SIG-M5 (cell line): Measurements from ENCODE around the gene BPIFA1.

Experiments used
- DNase-seq: peaks from one replicate; lab custom pipeline; 2025; lab: John Stamatoyannopoulos, UW

The BPIFA1 gene

GRCh38 chr20:33235696-33236095, at the start of gene BPIFA1:
Gene BPIFA1 (plus strand): TSS chr20:33235996. CDS start chr20:33237712, 1,716 bp downstream.
- no peak for DNase-seq

- no peak for DNase-seq
Observed at GRCh38 chr20:33187491-33187890, 48.3 kb upstream of the BPIFA1 start.

DNA sequence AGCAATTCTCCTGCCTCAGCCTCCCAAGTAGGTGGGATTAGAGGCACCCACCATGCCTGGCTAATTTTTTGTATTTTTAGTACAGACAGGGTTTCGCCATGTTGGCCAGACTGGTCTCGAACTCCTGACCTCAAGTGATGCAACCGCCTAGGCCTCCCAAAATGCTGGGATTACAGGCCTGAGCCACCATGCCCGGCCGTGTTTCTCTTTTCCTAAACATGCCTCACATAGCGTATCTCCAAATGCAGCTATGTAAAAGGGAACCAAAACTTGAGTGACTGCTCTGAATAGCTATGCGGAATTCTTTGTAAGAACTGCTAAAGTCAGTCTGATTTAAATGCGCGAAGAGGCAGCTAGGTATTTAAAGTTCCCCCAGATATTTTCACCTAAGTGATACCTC, 47.4 kb upstream of the BPIFA1 start:
- no peak for DNase-seq

DNA sequence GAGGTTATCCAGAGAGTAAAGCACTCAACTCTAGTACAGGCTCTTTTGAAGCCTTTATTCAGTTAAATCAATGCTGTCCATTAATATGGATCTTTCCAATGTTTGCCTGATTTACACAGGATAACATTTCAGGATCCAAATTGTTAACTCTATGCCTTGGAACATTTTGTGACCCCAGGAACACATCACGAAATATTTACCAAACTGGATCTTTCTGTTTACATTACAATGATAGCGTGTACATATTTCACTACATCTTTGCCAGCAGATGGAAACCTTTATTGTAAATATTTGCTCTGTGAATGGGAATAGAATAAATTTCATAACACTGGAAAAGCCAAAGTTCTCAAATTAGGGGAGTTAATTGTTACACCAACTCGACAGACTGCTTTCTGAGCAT, 44.3 kb upstream of the BPIFA1 start:
- no peak for DNase-seq

DNA sequence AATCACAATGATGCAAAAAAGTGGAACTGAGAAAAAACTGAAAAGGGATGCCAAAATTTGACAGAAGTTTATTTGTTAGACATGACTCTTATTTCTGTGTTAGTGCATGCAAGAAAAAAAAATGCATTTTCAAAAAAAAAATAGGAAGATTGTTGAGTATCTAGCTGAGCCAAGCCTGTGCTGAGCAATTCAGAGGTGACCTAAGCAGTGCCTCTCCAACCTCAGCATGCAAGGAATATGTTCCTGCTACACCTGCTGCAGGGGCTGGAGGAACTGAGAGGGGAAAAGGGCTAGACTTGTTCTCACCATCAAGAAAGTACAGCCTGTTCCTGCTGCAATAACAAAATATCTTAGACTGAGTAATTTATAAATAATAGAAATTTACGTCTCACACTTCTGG, 43.8 kb upstream of the BPIFA1 start:
- DNase-seq: no peak

- DNase-seq: no peak
Observed at GRCh38 chr20:33192912-33193501, 42.8 kb upstream of the BPIFA1 start.

DNA sequence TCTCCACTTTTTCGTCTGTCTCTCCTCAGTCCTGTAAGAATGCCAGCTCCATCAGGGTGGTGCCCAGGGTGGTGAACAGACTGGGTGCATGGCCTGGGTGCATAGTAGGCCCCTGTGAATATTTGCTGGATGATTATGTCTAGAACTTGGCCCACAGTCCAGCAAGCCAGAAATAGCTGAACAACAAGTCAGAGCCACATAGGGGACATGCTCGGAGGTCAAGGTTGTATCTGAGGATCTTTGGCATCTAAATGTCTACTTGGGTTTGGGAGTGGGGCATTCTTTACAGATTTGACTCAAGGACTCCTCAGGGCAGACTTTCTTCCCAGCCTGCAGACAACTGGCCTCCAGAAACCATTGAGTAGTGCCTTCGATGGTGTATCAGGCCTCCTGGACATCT, 36.8 kb upstream of the BPIFA1 start:
- no peak for DNase-seq

GRCh38 chr20:33202451-33202850, 33.3 kb upstream of the BPIFA1 start:
- no peak for DNase-seq

DNA sequence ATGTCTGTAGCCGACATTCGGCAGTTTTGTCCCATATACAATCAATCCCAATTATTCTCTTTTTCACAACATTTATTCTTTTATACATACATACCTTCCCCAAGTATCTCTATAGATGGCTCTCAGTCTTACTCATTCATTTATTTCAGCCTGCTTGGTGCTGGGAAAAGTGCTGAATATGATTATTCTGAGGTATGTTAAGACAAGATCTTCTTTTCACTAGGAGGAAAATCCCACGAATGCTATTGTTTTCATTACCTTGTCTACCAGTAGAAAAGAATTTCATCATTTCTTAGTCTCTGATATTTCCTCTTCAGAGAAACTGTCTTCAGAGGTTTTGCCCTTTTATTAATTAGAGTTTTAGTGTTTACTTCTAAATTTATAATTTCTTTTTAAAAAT, 32.4 kb upstream of the BPIFA1 start:
- DNase-seq: no peak

- DNase-seq: no peak
Observed at GRCh38 chr20:33209789-33210188, 26.0 kb upstream of the BPIFA1 start.

- no peak for DNase-seq
Observed at GRCh38 chr20:33210371-33210770, 25.4 kb upstream of the BPIFA1 start.

DNA sequence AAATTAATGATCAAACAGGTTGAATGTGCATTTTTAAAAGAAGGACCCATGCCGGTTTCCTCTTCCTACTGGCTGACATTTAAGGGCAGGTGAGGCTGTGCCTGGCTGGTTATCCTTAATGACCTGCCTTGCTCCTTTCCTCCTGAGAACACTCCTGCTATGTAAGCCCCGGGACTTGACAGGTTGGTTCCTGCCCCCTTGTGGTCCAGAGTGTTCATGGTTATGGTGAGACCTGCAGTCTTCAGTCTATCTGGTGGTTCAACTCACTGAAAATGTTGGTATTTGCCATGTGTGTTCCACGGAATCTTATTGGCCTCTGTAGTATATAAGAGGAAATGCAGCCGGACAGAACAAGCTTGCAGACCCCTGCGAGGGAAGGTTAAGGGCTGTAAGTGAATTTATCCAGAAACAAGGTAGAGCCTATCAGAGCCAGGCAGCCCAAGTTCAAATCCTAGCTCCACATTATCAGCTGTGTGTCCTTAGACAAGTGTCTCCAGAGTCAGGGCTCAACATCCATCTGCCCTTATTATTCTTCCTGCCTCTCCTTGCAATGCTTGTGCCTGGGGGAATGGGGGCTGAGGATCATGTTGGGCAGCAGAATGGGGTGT, 23.9 kb upstream of the BPIFA1 start:
- no peak for DNase-seq

DNA sequence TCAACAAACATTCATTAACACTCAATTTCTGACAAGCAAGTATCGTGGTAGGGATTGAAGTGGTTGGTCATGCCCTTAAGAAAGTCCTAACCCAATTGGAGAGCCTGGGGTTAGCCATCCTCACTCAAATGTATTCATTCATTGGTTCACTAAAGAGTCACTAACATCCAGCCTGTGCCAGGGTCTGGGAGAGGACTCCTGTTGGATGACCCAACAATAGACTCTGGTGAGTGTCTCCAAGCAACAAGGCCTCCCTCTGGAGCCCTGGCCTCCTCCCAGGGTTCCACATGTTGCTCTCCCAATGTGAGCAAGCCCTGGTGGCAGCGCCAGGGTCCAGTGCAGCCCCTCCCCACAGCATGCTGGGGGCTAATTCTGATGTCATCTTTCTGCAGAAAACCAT, 18.7 kb upstream of the BPIFA1 start, which contains the start of gene BPIFA3:
Gene BPIFA3, plus strand, starts transcription at position 301 of the 400 bp plus-strand sequence. CDS start 185 bp downstream, outside the sequence.
- DNase-seq: no peak

- no peak for DNase-seq
Observed at GRCh38 chr20:33224399-33224798, 11.4 kb upstream of the BPIFA1 start.

DNA sequence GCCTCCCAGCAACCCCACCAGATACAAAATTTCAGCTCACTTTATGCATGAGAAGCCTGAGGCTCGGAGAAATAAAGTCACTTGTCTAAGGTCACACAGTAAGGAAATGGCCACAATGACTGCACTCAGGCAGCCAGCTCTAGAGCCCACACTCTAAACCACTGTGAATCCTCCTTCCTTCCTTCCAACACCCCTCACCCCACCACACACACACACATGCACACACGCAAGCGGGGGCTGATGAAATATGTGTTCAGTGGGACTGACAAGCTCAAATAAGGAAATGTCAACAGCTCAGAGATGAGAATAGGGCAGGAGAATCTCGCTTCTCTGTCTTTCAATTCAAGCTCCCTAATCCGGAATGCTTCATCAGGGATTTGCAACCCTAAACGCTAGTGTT, 6.0 kb upstream of the BPIFA1 start:
- no peak for DNase-seq

- DNase-seq: no peak
Observed at GRCh38 chr20:33231237-33231636, 4.6 kb upstream of the BPIFA1 start.

GRCh38 chr20:33232486-33233072, 3.2 kb upstream of the BPIFA1 start:
- no peak for DNase-seq

DNA sequence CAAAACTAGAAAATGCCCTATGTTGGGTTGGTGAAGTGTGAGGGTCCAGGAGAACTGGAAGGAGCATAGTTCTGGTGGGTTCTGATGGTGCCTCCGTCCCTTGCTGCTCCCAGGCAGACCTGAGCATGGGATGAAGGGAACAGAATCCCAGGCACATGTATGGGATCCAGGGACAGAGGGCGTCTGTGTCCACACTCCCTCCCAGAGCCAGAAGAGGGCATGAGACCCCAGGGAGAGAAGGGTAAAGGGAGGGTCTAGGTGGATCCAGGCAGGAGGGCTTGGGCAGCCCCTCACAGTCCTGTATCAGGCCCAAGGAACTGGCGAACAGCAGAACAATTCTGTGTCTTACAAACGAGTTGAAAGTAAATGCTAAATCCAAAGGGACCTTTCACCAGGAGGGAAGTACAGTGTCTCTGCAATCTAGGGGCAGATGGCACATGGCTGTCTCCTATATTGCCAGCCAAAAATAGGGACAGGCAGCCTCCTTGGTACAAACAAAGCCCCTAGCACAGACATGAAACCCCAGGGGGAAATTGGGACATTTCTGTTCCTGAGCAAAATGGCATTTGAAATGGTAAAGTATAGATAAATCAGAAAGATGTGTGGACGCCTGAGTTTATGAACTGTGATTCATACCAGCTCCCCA, 2.5 kb upstream of the BPIFA1 start:
- no peak for DNase-seq

- DNase-seq: no peak
Observed at GRCh38 chr20:33234050-33234449, 1.7 kb upstream of the BPIFA1 start.

DNA sequence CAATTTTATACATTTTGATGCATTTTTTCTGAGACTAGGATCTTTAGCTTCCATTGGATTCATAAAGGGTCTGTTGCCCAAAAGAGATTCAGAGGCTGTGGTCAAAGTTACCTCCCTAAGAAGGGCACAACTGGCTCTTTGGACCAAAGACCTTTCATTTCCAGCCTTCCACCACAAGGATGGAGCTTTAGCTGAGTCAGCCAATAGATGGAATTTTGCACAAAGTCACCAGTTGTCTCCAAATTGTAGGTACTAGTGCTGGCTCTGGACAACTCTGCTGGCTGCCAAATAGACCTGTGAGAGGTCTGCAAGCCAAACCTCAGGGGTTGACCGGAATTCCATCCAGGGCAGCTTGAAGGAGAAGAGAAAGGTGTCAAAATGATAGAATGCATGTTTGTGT, 555 bp downstream of the BPIFA1 start:
- DNase-seq: no peak

- no peak for DNase-seq
Observed at GRCh38 chr20:33237989-33238388, 2.2 kb downstream of the BPIFA1 start.

GRCh38 chr20:33239418-33239817, 3.6 kb downstream of the BPIFA1 start:
- DNase-seq: no peak
